Uterus (tissue), 2 donors: ENCODE measurements around the gene OTUD4.

ENCODE experiments used
- POLR2A ChIP-seq, 2 donors: fragments of 450-650 bp; IDR thresholded peaks; one replicate each; pipeline ENCODE4 v1.6.1; 2016; ENCODE audit warnings: antibody characterized with exemption in 2 of 2, mild to moderate bottlenecking in 1 of 2, moderate library complexity in 1 of 2
- TF ChIP-seq, protein P1 (sequence below), 4 experiments: fragments of 200-600 bp in 2 of 4; fragments of 450-650 bp in 2 of 4; sonication (generic) in 2 of 4; IDR thresholded peaks; one replicate each; pipeline ENCODE4 v1.5.1; 2016 to 2019; ENCODE audit warnings: antibody characterized with exemption in 4 of 4, mild to moderate bottlenecking in 2 of 4, moderate library complexity in 1 of 4

DNA sequence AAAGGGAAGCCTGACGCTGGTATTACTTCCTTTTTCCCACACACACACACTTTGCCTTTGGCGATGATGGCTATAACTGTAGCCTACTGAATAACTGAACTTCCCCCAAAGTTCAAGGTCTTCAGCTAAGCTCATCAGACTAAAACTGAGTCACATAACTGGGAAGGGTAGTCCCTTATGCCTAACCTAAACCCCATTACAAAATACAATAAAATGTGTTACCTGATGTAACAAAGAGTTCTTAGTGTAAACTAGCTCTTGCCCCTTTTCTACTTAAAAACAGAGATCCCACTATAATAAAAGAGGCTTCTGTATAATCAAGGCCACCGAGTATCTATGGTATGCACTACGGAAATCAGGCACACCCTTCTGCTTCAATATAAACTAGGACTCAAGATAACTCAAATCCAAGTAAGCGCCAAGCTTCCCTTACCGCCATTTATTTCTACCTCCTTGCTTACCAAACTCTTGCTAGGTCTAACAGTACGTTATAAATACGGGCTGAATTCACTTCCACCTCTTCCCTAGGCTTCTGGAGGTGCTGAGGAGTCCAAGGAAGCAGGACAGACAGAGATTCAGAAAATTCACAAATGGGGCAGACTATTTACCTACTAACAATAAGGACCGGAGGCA is 2.4 kb downstream of the OTUD4 start:
- TF ChIP-seq POLR2A (IDR thresholded peaks at IDR 0.05): no peak
- TF ChIP-seq, protein P1, sequence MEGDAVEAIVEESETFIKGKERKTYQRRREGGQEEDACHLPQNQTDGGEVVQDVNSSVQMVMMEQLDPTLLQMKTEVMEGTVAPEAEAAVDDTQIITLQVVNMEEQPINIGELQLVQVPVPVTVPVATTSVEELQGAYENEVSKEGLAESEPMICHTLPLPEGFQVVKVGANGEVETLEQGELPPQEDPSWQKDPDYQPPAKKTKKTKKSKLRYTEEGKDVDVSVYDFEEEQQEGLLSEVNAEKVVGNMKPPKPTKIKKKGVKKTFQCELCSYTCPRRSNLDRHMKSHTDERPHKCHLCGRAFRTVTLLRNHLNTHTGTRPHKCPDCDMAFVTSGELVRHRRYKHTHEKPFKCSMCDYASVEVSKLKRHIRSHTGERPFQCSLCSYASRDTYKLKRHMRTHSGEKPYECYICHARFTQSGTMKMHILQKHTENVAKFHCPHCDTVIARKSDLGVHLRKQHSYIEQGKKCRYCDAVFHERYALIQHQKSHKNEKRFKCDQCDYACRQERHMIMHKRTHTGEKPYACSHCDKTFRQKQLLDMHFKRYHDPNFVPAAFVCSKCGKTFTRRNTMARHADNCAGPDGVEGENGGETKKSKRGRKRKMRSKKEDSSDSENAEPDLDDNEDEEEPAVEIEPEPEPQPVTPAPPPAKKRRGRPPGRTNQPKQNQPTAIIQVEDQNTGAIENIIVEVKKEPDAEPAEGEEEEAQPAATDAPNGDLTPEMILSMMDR (IDR thresholded peaks at IDR 0.05): no peak
